Stimulated activated naive CD8-positive, alpha-beta T cell treated with anti-CD3 and anti-CD28 coated beads, Interleukin-15, Interleukin-2, amounts not matched to agents 100 U/mL and 50 U/mL, for 24 hours (primary cell): ENCODE measurements around the gene KDM3A.
"Not testable (repeated sequence)": the region's sequence is repeated elsewhere in the genome, so short reads cannot be mapped to it uniquely, and the experiment has no call there.

ENCODE experiments used
- ATAC-seq: fragments of 150-1000 bp; cut with Tn5 transposase; one replicate; pipeline ENCODE4 v1.10.0; 2021
- DNase-seq: peaks from one replicate; pipeline ENCODE4 v3.0.0; 2021

Gene KDM3A

GRCh38 chr2:86484385-86484784, 43.2 kb downstream of the KDM3A start:
- no peak for ATAC-seq

GRCh38 chr2:86485103-86485502, 43.9 kb downstream of the KDM3A start:
- DNase-seq, result no peak
- peak; percentile 83 for ATAC-seq

More at GRCh38 chr2:86484385-86484784, 43.2 kb downstream of the KDM3A start:
- DNase-seq, result no peak

- ATAC-seq (no peak), DNase-seq (no peak)
Measured at GRCh38 chr2:86485802-86486201, 44.6 kb downstream of the KDM3A start.

- DNase-seq (no peak), ATAC-seq (no peak)
Measured at GRCh38 chr2:86487062-86487461, 45.9 kb downstream of the KDM3A start.

GRCh38 chr2:86488561-86489250, 47.5 kb downstream of the KDM3A start:
- DNase-seq, result no peak
- no peak for ATAC-seq

- DNase-seq (no peak), ATAC-seq (no peak)
Measured at GRCh38 chr2:86489542-86489941, 48.4 kb downstream of the KDM3A start.

GRCh38 chr2:86490245-86490644, 49.1 kb downstream of the KDM3A start:
- DNase-seq (no peak), ATAC-seq (no peak)

- ATAC-seq (no peak), DNase-seq (no peak)
Measured at GRCh38 chr2:86491088-86491487, 49.9 kb downstream of the KDM3A start.

GRCh38 chr2:86492048-86492453, 50.9 kb downstream of the KDM3A start:
- no peak for ATAC-seq
- no peak for DNase-seq

- DNase-seq, ATAC-seq: not testable (repeated sequence)
Measured at GRCh38 chr2:86496391-86496790, 55.2 kb downstream of the KDM3A start.

- no peak for DNase-seq
- no peak for ATAC-seq
Measured at GRCh38 chr2:86498468-86499260, 57.5 kb downstream of the KDM3A start.

GRCh38 chr2:86499326-86499725, 58.2 kb downstream of the KDM3A start:
- DNase-seq (no peak), ATAC-seq (no peak)

GRCh38 chr2:86500325-86501083, 59.3 kb downstream of the KDM3A start:
- DNase-seq, result no peak
- ATAC-seq, result no peak

- ATAC-seq (no peak), DNase-seq (no peak)
Measured at GRCh38 chr2:86507600-86507999, 66.4 kb downstream of the KDM3A start.

- ATAC-seq, result no peak
Measured at GRCh38 chr2:86510436-86510933, 69.3 kb downstream of the KDM3A start.

GRCh38 chr2:86512034-86512433, 70.9 kb downstream of the KDM3A start:
- no peak for ATAC-seq
- DNase-seq, result no peak

More at GRCh38 chr2:86510436-86510933, 69.3 kb downstream of the KDM3A start:
- DNase-seq, result no peak

- DNase-seq, result no peak
- ATAC-seq, result no peak
Measured at GRCh38 chr2:86512892-86513291, 71.7 kb downstream of the KDM3A start.

GRCh38 chr2:86513948-86514660, 72.9 kb downstream of the KDM3A start:
- ATAC-seq, result no peak
- no peak for DNase-seq

GRCh38 chr2:86518481-86518880, 77.3 kb downstream of the KDM3A start:
- no peak for ATAC-seq
- DNase-seq, result peak; percentile 10

GRCh38 chr2:86519349-86519748, 78.2 kb downstream of the KDM3A start:
- DNase-seq, result no peak
- no peak for ATAC-seq

- DNase-seq, result no peak
- no peak for ATAC-seq
Measured at GRCh38 chr2:86520153-86520552, 79.0 kb downstream of the KDM3A start.

- ATAC-seq, result no peak
- no peak for DNase-seq
Measured at GRCh38 chr2:86521922-86522321, 80.8 kb downstream of the KDM3A start.
